Caco-2 (cell line): ENCODE results near the gene SLC29A3. TPM values are rescaled to one million over a fixed set of nuclear protein-coding genes. Genes with fewer than 3 reads are reported as not detected.

Experiments
- BruUV-seq: library from RNA; stranded (reverse); fragments of 400-500 nt; replicated peaks from 2 replicates; lab custom pipeline; 2021; lab: Mats Ljungman, UMichigan
- CTCF ChIA-PET: fragments of 300-600 bp; sonication (Branson Sonifier 250); formaldehyde crosslinking; loops from one replicate; lab custom pipeline; 2022; ENCODE audit warnings: antibody characterized with exemption; lab: Charles Lee
- POLR2A ChIA-PET: fragments of 300-600 bp; sonication (Branson Sonifier 250); formaldehyde crosslinking; loops from one replicate; lab custom pipeline; 2022; ENCODE audit warnings: antibody characterized with exemption; lab: Charles Lee
- DNase-seq, 2 experiments: peaks; one replicate each; pipeline versions ENCODE4 v3.0.0 to v3.0.0-alpha.2; 2020 to 2022
- H3K27me3 ChIP-seq: replicated peaks from 2 replicates; pipeline ENCODE4 v1.6.0; 2011; ENCODE audit warnings: low read length; ENCODE audit not compliant: control insufficient read depth, insufficient read depth
- H3K36me3 ChIP-seq: 2 replicates; pipeline ENCODE4 v1.5.1; 2011; ENCODE audit warnings: low read length; ENCODE audit not compliant: control insufficient read depth, insufficient read depth
- H3K4me1 ChIP-seq: fragments of 250-450 bp; sonication (Bioruptor Pico); 2 replicates; pipeline ENCODE4 v1.5.1; 2020; ENCODE audit warnings: mild to moderate bottlenecking
- H3K4me3 ChIP-seq: 2 replicates; pipeline ENCODE4 v1.5.1; 2011; ENCODE audit warnings: low read depth, mild to moderate bottlenecking, control low read depth, low read length
- H3K9me3 ChIP-seq: fragments of 250-450 bp; sonication (Bioruptor Pico); 2 replicates; pipeline ENCODE4 v1.5.1; 2020; ENCODE audit warnings: mild to moderate bottlenecking, moderate library complexity
- H3K27ac Mint-ChIP-seq: one replicate; pipeline ENCODE4 v1.8.0; 2022; ENCODE audit warnings: mixed read lengths; ENCODE audit not compliant: unreplicated experiment
- H3K27me3 Mint-ChIP-seq: one replicate; pipeline ENCODE4 v1.8.0; 2022; ENCODE audit warnings: mixed read lengths; ENCODE audit not compliant: insufficient read depth, unreplicated experiment
- H3K36me3 Mint-ChIP-seq: one replicate; pipeline ENCODE4 v1.8.0; 2022; ENCODE audit warnings: mild to moderate bottlenecking, mixed read lengths; ENCODE audit not compliant: insufficient read depth, unreplicated experiment
- H3K4me1 Mint-ChIP-seq: one replicate; pipeline ENCODE4 v1.8.0; 2022; ENCODE audit warnings: low read depth, mixed read lengths; ENCODE audit not compliant: unreplicated experiment
- H3K4me3 Mint-ChIP-seq: one replicate; pipeline ENCODE4 v1.8.0; 2022; ENCODE audit warnings: mild to moderate bottlenecking, moderate library complexity, mixed read lengths; ENCODE audit not compliant: unreplicated experiment
- H3K9me3 Mint-ChIP-seq: one replicate; pipeline ENCODE4 v1.8.0; 2022; ENCODE audit warnings: mixed read lengths; ENCODE audit not compliant: unreplicated experiment
- CTCF ChIP-seq, 2 experiments: fragments of 200-600 bp in 1 of 2; IDR thresholded peaks; 1 replicate in 1 of 2; 2 replicates in 1 of 2; pipeline versions ENCODE4 v1.5.1 to v1.8.0; 2011 to 2022; ENCODE audit warnings: antibody characterized with exemption in 1 of 2, control low read depth in 1 of 2, inconsistent platforms in 1 of 2, low read depth in 1 of 2, low read length in 1 of 2, mild to moderate bottlenecking in 1 of 2, moderate library complexity in 1 of 2; ENCODE audit not compliant: insufficient read depth in 1 of 2, severe bottlenecking in 1 of 2, unreplicated experiment in 1 of 2
- intact Hi-C: fragments of 100-400 bp; cut with micrococcal nuclease; formaldehyde crosslinking; loops from one replicate; pipeline ENCODE4 v1.10.0; 2022; ENCODE audit not compliant: unreplicated experiment
- total RNA-seq: library from RNA; stranded (reverse); gene quantifications from 2 replicates; pipeline ENCODE4 v1.2.3, GENCODE V29; 2022

SLC29A3 gene
- total RNA-seq, 1 experiment from 2014 or later, result 20.7 TPM

- ChIA-PET CTCF (interaction anchor here (1.1 kb wide), 1 partner anchor 10 kb away, joined by 3 read pairs; no protein-coding TSS in a partner anchor), POLR2A (no interaction called here)
- Histone ChIP-seq H3K36me3 (no peaks in the 10 kb centered on the region), H3K4me3 (no peak overlapping the region), H3K4me1 (0 out of 2 replicates have a peak, but pooled peaks cover 5% of the 10 kb centered on the region), H3K9me3 (no peaks in the 10 kb centered on the region), H3K27me3 (no peaks in the 10 kb centered on the region)
- H3K4me1 Mint-ChIP-seq, result no peaks in the 10 kb centered on the region
- H3K27me3 Mint-ChIP-seq, result no peaks in the 10 kb centered on the region
- H3K27ac Mint-ChIP-seq, result no peak overlapping the region
- no peak overlapping the region for H3K4me3 Mint-ChIP-seq
- H3K36me3 Mint-ChIP-seq, result no peaks in the 10 kb centered on the region
- no TSS peak for BruUV-seq
- no peak for TF ChIP-seq CTCF (IDR thresholded peaks at IDR 0.05; ENCODE audit: insufficient read depth in 1 of 2, low read depth in 1 of 2, low read length in 1 of 2, severe bottlenecking in 1 of 2, unreplicated experiment in 1 of 2)
- DNase-seq, result no peak
- no peaks in the 10 kb centered on the region for H3K9me3 Mint-ChIP-seq
- intact Hi-C loops, result no loop called here
Observed at GRCh38 chr10:71280216-71280615, 38.8 kb upstream of the SLC29A3 start.

DNA sequence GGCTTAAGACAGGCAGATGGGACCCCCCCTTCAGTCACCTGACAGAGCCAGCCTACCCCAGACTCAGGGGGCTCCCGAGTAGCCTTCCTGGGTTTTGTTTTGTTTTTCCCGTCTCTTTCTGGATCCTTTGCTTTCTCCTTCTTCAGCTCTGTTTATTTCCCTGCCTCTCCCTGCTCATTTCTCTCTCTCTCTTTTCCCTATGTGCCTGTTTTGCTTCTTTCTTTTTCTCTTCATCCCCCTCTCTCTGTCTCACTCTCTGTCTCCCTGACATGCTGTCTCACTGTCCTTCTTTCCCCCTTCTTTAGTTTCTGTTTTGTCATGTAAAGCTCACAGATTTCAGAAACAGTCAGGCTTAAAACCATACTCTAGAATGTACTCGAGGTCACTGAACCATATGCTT is 38.2 kb upstream of the SLC29A3 start:
- no peaks in the 10 kb centered on the region for H3K4me1 Mint-ChIP-seq
- H3K27ac Mint-ChIP-seq, result no peak overlapping the region
- DNase-seq, result no peak
- TF ChIP-seq CTCF (IDR thresholded peaks at IDR 0.05; ENCODE audit: insufficient read depth in 1 of 2, low read depth in 1 of 2, low read length in 1 of 2, severe bottlenecking in 1 of 2, unreplicated experiment in 1 of 2), result no peak
- POLR2A ChIA-PET, result no interaction called here
- BruUV-seq, result no TSS peak
- Histone ChIP-seq H3K36me3 (no peaks in the 10 kb centered on the region), H3K9me3 (no peaks in the 10 kb centered on the region), H3K4me1 (0 out of 2 replicates have a peak, but pooled peaks cover 5% of the 10 kb centered on the region), H3K27me3 (no peaks in the 10 kb centered on the region), H3K4me3 (no peak overlapping the region)
- no peaks in the 10 kb centered on the region for H3K27me3 Mint-ChIP-seq
- H3K4me3 Mint-ChIP-seq, result no peak overlapping the region
- no peaks in the 10 kb centered on the region for H3K9me3 Mint-ChIP-seq
- intact Hi-C loops, result no loop called here
- CTCF ChIA-PET, result interaction anchor here (0.7 to 0.8 kb wide), 2 partner anchors 9 to 136 kb away, joined by 3 to 4 read pairs; no protein-coding TSS in a partner anchor
- H3K36me3 Mint-ChIP-seq, result no peaks in the 10 kb centered on the region

GRCh38 chr10:71281646-71282322 is 37.3 kb upstream of the SLC29A3 start:
- Histone ChIP-seq H3K36me3 (no peaks in the 10 kb centered on the region), H3K4me1 (0 out of 2 replicates have a peak, but pooled peaks cover 5% of the 10 kb centered on the region), H3K27me3 (no peaks in the 10 kb centered on the region), H3K4me3 (no peak overlapping the region), H3K9me3 (no peaks in the 10 kb centered on the region)
- Mint-ChIP-seq H3K9me3 (no peaks in the 10 kb centered on the region), H3K27ac (no peak overlapping the region), H3K4me1 (no peaks in the 10 kb centered on the region), H3K27me3 (no peaks in the 10 kb centered on the region), H3K36me3 (no peaks in the 10 kb centered on the region), H3K4me3 (no peak overlapping the region)
- ChIA-PET POLR2A (no interaction called here), CTCF (interaction anchor here (0.8 kb wide), 1 partner anchor 8 kb away, joined by 4 read pairs; no protein-coding TSS in a partner anchor)
- intact Hi-C loops, result no loop called here
- no peak for TF ChIP-seq CTCF (IDR thresholded peaks at IDR 0.05; ENCODE audit: insufficient read depth in 1 of 2, low read depth in 1 of 2, low read length in 1 of 2, severe bottlenecking in 1 of 2, unreplicated experiment in 1 of 2)
- BruUV-seq, result no TSS peak
- DNase-seq, result no peak
